Immature natural killer cell (primary cell): ENCODE results near the gene SLC6A1. TPM values are rescaled to one million over a fixed set of nuclear protein-coding genes. Genes with fewer than 3 reads are reported as not detected.
"Not testable (repeated sequence)": the region's sequence is repeated elsewhere in the genome, so short reads cannot be mapped to it uniquely, and the experiment has no call there.

Source experiments
- DNase-seq, 3 donors: peaks; one replicate each; pipeline ENCODE4 v3.0.0; 2022; ENCODE audit warnings: mixed read lengths in 1 of 3
- H3K27ac Mint-ChIP-seq, 6 donors: one replicate each; pipeline ENCODE4 v1.8.0; 2020; ENCODE audit warnings: mixed read lengths in 6 of 6, mild to moderate bottlenecking in 5 of 6, inconsistent platforms in 4 of 6, moderate library complexity in 3 of 6
- H3K27me3 Mint-ChIP-seq, 3 donors: one replicate each; pipeline ENCODE4 v1.8.0; 2020 to 2021; ENCODE audit warnings: low read depth in 3 of 3, mild to moderate bottlenecking in 3 of 3, mixed read lengths in 3 of 3, moderate library complexity in 3 of 3, inconsistent platforms in 1 of 3
- H3K36me3 Mint-ChIP-seq, 3 donors: one replicate each; pipeline ENCODE4 v1.8.0; 2020; ENCODE audit warnings: mixed read lengths in 3 of 3, inconsistent platforms in 2 of 3, mild to moderate bottlenecking in 2 of 3
- H3K4me1 Mint-ChIP-seq, 2 donors: one replicate each; pipeline ENCODE4 v1.8.0; 2020; ENCODE audit warnings: inconsistent platforms in 2 of 2, mild to moderate bottlenecking in 2 of 2, mixed read lengths in 2 of 2, moderate library complexity in 1 of 2
- H3K4me3 Mint-ChIP-seq, 5 donors: one replicate each; pipeline ENCODE4 v1.8.0; 2020; ENCODE audit warnings: mild to moderate bottlenecking in 5 of 5, mixed read lengths in 5 of 5, inconsistent platforms in 3 of 5, moderate library complexity in 3 of 5
- H3K9me3 Mint-ChIP-seq, 6 donors: one replicate each; pipeline ENCODE4 v1.8.0; 2020; ENCODE audit warnings: mild to moderate bottlenecking in 6 of 6, mixed read lengths in 6 of 6, inconsistent platforms in 4 of 6, moderate library complexity in 3 of 6
- polyA plus RNA-seq, 3 donors: library from polyadenylated mRNA; unstranded; fragments of 300-500 nt; fragmentation: Illumina TruSeq; gene quantifications; one replicate each; pipeline ENCODE4 v1.2.3, GENCODE V29; 2021

SLC6A1 gene
- polyA plus RNA-seq, 3 donors from 2014 or later, result not detected

DNA sequence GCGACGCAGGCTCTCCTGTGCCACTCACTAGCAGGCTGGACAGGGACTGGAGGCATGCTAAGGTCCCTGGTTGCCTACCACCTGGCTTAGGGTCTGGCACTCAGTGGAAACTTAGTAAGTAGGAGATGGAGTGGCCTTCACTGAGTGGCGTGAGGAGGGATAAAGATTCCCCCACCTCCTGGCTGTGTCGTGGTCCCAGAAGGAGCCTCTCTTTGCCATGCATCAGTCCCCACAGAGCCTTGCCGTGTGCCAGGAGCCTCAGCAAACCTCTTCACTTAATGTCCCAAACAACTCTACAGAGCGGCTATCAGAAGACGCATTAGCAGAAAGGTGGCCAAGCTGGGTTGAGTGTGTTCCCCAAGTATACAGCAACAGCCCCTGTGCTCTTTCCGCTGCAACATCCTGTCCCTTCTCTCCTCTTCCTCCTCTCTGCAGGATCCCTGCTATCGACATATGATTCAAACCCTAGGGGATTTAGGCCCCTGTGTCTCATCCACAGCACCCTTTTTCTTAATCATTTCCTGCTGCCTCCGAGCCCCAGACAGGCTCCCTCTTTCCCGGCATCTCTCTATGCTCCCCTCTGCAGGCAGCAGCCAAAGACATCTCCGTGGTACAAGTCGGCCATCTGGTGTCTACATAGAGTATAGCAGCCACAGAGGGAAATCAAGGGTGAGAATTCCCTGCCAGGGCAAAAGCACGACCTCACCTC, 66.7 kb downstream of the SLC6A1 start:
- no peak overlapping the region for H3K27ac Mint-ChIP-seq
- H3K27me3 Mint-ChIP-seq, result peaks cover 2 to 16% (median 10%) of the 10 kb centered on the region in 3 donors
- H3K4me3 Mint-ChIP-seq, result no peak overlapping the region
- H3K4me1 Mint-ChIP-seq, result peaks cover 0 to 2% of the 10 kb centered on the region in 2 donors
- DNase-seq, result no peak
- no peaks in the 10 kb centered on the region for H3K36me3 Mint-ChIP-seq
- no peaks in the 10 kb centered on the region for H3K9me3 Mint-ChIP-seq

GRCh38 chr3:11059799-11060115, 67.2 kb downstream of the SLC6A1 start:
- Mint-ChIP-seq H3K36me3 (no peaks in the 10 kb centered on the region), H3K27ac (no peak overlapping the region), H3K27me3 (peaks cover 7 to 16% (median 10%) of the 10 kb centered on the region in 3 donors), H3K9me3 (peaks cover 0 to 5% (median 0%) of the 10 kb centered on the region in 6 donors), H3K4me3 (no peak overlapping the region), H3K4me1 (peaks cover 0 to 2% of the 10 kb centered on the region in 2 donors)
- DNase-seq, result no peak

DNA sequence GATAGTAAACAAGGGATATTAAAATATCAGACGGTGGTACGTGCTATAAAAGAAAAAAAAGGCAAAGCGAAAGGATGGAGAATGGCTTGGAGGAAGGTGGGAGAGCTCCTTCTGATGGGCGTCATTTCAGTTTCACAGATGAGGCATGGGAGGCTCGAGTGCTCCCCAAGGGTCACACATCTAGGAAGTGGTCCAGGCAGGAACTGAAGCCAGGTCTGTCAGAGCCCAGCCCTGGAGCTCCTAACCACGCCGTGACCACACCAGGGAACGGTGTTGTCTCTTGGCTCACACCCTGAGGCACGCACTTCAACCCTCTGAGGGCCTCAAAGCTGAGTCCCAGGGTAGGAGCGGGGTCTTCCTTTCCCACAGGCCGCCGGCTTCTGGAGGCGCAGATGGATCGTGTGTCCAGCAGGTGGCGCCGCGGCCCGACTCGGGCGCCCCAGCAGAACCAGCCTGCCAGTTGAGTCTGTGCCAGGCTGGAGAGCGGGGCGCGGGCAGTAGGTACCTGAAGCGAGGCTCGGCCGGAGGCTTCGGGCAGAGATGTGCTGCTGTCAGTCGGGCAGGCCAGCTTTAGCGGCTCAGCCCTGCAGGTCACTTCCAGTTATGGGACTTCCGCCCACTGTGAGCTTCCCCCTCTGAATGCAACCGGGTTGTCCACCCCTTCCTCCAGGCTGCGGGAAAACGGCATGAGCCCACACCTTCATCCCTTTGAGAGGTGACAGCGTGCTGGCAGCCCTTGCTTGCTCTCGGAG, 68.1 kb downstream of the SLC6A1 start:
- Mint-ChIP-seq H3K9me3 (peaks cover 0 to 6% (median 0%) of the 10 kb centered on the region in 6 donors), H3K4me3 (peak overlapping the region in 1 of 5 donors; percentile 41), H3K27me3 (peaks cover 8 to 14% (median 10%) of the 10 kb centered on the region in 3 donors), H3K36me3 (no peaks in the 10 kb centered on the region), H3K4me1 (peaks cover 0 to 2% of the 10 kb centered on the region in 2 donors), H3K27ac (no peak overlapping the region)
- peak in 2 of 3 donors; percentile 7 to 9 for DNase-seq

GRCh38 chr3:11061268-11061871, 68.8 kb downstream of the SLC6A1 start:
- H3K36me3 Mint-ChIP-seq, DNase-seq, H3K4me1 Mint-ChIP-seq, H3K9me3 Mint-ChIP-seq, H3K27ac Mint-ChIP-seq, H3K4me3 Mint-ChIP-seq: not testable (repeated sequence)
- peaks cover 8 to 11% (median 10%) of the 10 kb centered on the region in 3 donors for H3K27me3 Mint-ChIP-seq

DNA sequence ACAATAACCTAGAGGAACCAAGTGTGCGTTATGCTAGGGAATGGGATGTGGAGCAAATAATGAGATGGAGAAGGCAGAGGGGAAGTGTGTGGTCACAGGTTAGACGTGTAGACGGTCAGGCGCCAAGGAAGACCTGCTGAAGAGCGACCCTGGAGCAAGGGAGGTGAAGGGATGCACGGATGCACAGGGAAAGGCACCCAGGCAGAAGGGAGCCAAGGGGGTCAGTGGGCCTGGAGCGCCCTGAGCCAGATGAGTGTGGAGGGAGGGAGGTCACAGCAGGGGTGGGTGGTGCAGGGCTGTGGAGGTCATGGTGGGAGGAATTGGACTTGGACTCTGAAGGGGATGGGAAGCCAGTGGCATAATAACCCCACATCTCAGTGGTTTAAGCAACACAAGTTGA, 70.2 kb downstream of the SLC6A1 start:
- Mint-ChIP-seq H3K27me3 (peaks cover 4 to 9% (median 8%) of the 10 kb centered on the region in 3 donors), H3K4me3 (no peak overlapping the region)

DNA sequence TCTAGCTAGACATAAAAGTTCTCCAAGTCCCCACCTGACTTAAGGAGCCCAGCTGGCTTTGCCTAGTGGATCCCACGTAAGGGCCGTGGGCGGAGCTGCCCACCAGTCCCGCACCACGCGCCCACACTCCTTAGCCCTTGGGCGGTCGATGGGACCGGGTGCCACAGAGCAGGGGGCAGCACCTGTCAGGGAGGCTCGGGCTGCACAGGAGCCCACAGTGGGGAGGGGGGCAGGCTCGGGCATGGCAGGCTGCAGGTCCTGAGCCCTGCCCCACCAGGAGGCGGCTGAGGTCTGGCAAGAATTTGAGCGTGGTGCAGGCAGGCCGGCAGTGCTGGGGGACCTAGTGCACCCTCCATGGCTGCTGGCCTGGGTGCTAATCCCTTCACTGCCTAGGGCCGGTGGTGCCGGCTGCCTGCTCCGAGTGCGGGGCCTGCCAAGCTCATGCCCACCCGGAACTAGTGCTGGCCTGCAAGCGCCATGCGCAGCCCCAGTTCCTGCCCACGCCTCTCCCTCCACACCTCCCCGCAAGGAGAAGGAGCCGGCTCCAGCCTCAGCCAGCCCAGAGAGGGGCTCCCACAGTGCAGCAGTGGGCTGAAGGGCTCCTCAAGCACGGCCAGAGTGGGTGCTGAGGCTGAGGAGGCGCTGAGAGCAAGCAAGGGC, 78.7 kb downstream of the SLC6A1 start:
- no peak overlapping the region for H3K27ac Mint-ChIP-seq
- H3K4me1 Mint-ChIP-seq, result no peaks in the 10 kb centered on the region
- H3K4me3 Mint-ChIP-seq, result no peak overlapping the region
- peaks cover 1 to 7% (median 4%) of the 10 kb centered on the region in 3 donors for H3K27me3 Mint-ChIP-seq
- no peaks in the 10 kb centered on the region for H3K36me3 Mint-ChIP-seq
- peaks cover 0 to 2% (median 0%) of the 10 kb centered on the region in 6 donors for H3K9me3 Mint-ChIP-seq
- no peak for DNase-seq

More for the DNA sequence above, 70.2 kb downstream of the SLC6A1 start:
- peaks cover 0 to 2% of the 10 kb centered on the region in 2 donors for H3K4me1 Mint-ChIP-seq
- DNase-seq, result no peak
- no peak overlapping the region for H3K27ac Mint-ChIP-seq
- H3K36me3 Mint-ChIP-seq, result no peaks in the 10 kb centered on the region
- H3K9me3 Mint-ChIP-seq, result peaks cover 0 to 6% (median 0%) of the 10 kb centered on the region in 6 donors

GRCh38 chr3:11072631-11073030, 80.1 kb downstream of the SLC6A1 start:
- no peak overlapping the region for H3K4me3 Mint-ChIP-seq
- no peak overlapping the region for H3K27ac Mint-ChIP-seq
- H3K27me3 Mint-ChIP-seq, result peaks cover 4 to 8% (median 6%) of the 10 kb centered on the region in 3 donors
- H3K36me3 Mint-ChIP-seq, result no peaks in the 10 kb centered on the region
- H3K4me1 Mint-ChIP-seq, result no peaks in the 10 kb centered on the region
- H3K9me3 Mint-ChIP-seq, result no peaks in the 10 kb centered on the region
- DNase-seq, result no peak

- no peak for DNase-seq
- Mint-ChIP-seq H3K4me3 (no peak overlapping the region), H3K36me3 (no peaks in the 10 kb centered on the region), H3K9me3 (no peaks in the 10 kb centered on the region), H3K27me3 (peaks cover 4 to 7% (median 6%) of the 10 kb centered on the region in 3 donors), H3K27ac (no peak overlapping the region), H3K4me1 (no peaks in the 10 kb centered on the region)
These were observed 81.5 kb downstream of the SLC6A1 start for GRCh38 chr3:11074011-11074410.

GRCh38 chr3:11074451-11074850, 81.9 kb downstream of the SLC6A1 start:
- Mint-ChIP-seq H3K27me3 (peaks cover 4 to 7% (median 6%) of the 10 kb centered on the region in 3 donors), H3K4me3 (no peak overlapping the region), H3K4me1 (no peaks in the 10 kb centered on the region), H3K9me3 (no peaks in the 10 kb centered on the region), H3K27ac (no peak overlapping the region), H3K36me3 (no peaks in the 10 kb centered on the region)
- no peak for DNase-seq

DNA sequence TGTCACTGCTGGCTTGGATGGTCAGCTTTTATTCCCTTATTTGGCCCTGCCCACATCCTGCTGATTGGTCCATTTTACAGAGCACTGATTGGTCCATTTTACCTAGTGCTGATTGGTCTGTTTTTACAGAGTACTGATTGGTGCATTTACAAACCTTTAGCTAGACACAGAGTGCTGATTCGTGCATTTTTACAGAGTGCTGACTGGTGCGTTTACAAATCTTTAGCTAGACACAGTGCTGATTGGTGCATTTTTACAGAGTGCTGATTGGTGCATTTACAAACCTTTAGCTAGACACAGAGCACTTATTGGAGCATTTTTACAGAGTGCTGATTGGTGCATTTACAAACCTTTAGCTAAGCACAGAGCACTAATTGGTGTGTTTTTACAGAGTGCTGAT, 82.6 kb downstream of the SLC6A1 start:
- H3K36me3 Mint-ChIP-seq, H3K27ac Mint-ChIP-seq, H3K9me3 Mint-ChIP-seq, H3K27me3 Mint-ChIP-seq, H3K4me1 Mint-ChIP-seq, DNase-seq, H3K4me3 Mint-ChIP-seq: not testable (repeated sequence)

DNA sequence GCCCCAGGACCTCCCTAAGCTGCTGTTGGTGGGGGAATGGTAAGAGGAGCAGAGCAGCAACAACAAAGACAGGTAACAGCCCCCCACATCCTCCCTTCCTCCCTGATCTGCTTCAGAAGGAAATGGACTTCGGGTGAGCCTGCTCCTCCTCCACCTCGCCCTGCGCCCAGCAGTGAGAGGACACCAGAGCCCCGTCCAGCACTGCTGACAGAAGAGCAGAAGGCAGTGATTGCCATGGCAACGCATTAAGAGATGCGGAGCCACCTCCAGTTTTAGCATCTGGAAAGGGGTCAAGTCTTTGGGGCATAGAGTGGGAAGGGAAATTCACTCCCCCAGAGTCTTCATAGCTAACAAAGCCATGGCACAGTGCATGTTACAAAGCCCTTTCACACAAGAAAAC, 84.2 kb downstream of the SLC6A1 start:
- H3K36me3 Mint-ChIP-seq, result no peaks in the 10 kb centered on the region
- no peaks in the 10 kb centered on the region for H3K4me1 Mint-ChIP-seq
- no peak overlapping the region for H3K27ac Mint-ChIP-seq
- no peak for DNase-seq
- no peaks in the 10 kb centered on the region for H3K9me3 Mint-ChIP-seq
- H3K27me3 Mint-ChIP-seq, result peaks cover 4 to 6% (median 5%) of the 10 kb centered on the region in 3 donors
- H3K4me3 Mint-ChIP-seq, result no peak overlapping the region

DNA sequence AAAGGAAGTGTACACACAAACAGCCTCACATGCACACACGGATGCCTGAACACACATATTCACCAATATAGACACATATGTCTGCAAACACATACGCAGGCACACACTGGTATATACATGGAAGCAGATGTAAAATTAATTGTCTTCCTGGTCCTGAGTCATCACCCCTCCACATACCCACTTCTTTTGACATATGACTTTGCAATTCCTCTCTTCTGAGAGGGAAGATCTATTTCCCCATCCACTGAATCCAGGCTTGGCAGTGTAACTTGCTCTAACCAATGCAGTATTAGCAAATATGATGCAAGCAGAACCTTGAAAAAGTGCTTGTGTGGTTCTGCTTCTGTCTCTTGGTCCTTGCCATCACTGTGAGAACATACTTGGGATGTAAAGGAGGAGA, 84.9 kb downstream of the SLC6A1 start:
- H3K27ac Mint-ChIP-seq, result peak overlapping the region in 1 of 6 donors; percentile 12
- H3K27me3 Mint-ChIP-seq, result peaks cover 4 to 6% (median 5%) of the 10 kb centered on the region in 3 donors
- no peak overlapping the region for H3K4me3 Mint-ChIP-seq
- no peaks in the 10 kb centered on the region for H3K36me3 Mint-ChIP-seq
- DNase-seq, result no peak
- no peaks in the 10 kb centered on the region for H3K9me3 Mint-ChIP-seq
- no peaks in the 10 kb centered on the region for H3K4me1 Mint-ChIP-seq

- Mint-ChIP-seq H3K36me3 (no peaks in the 10 kb centered on the region), H3K27ac (no peak overlapping the region), H3K27me3 (peaks cover 5 to 9% (median 8%) of the 10 kb centered on the region in 3 donors), H3K9me3 (no peaks in the 10 kb centered on the region), H3K4me3 (no peak overlapping the region), H3K4me1 (no peaks in the 10 kb centered on the region)
- DNase-seq, result no peak
These were observed 86.4 kb downstream of the SLC6A1 start for GRCh38 chr3:11078826-11079515.
